HepG2 (cell line): Measurements from ENCODE around the gene OR2A5. TPM values are rescaled to one million over a fixed set of nuclear protein-coding genes. Genes with fewer than 3 reads are reported as not detected.

Experiments
- ATAC-seq: fragments of 200-7000 bp; cut with Tn5 transposase; 3 replicates; pipeline ENCODE4 v1.9.1; 2020; ENCODE audit warnings: mild to moderate bottlenecking, moderate library complexity
- BruUV-seq: library from RNA; stranded (reverse); fragments of 400-500 nt; replicated peaks from 2 replicates; lab custom pipeline; 2021; lab: Mats Ljungman, UMichigan
- CTCF ChIA-PET: fragments of 300-600 bp; formaldehyde crosslinking; extraction: SDS; loops from one replicate; lab custom pipeline; 2021; ENCODE audit warnings: low total read pairs, inconsistent platforms, low intra/inter-chr PET ratio; lab: Yijun Ruan, JAX
- POLR2A ChIA-PET: fragments of 350-600 bp; sonication (Branson Sonifier 250); formaldehyde crosslinking; loops from one replicate; lab custom pipeline; 2020; ENCODE audit warnings: antibody characterized with exemption, inconsistent platforms; lab: Yijun Ruan, JAX
- DNase-seq: peaks from one replicate; pipeline ENCODE4 v3.0.0-alpha.2; 2015; ENCODE audit warnings: low spot score
- FAIRE-seq: peaks from 3 replicates; lab custom pipeline; 2011; peaks lifted over from hg19 to GRCh38; lab: Jason Lieb, UNC
- H2AFZ ChIP-seq: one replicate; pipeline ENCODE4 v1.6.1; 2011; ENCODE audit warnings: low read length, inconsistent platforms
- H3K27ac ChIP-seq: fragments of 300-600 bp; 3 replicates; pipeline ENCODE4 v1.8.0; 2011; ENCODE audit warnings: mixed run types, mild to moderate bottlenecking, mixed read lengths, low read length, inconsistent platforms; ENCODE audit not compliant: insufficient read depth; ENCODE audit errors: extremely low read length
- H3K27me3 ChIP-seq, 2 experiments: fragments of 200-600 bp in 1 of 2; 2 replicates in 1 of 2; 3 replicates in 1 of 2; pipeline versions ENCODE4 v1.6.0 to v1.8.0; 2011; ENCODE audit warnings: low read length in 2 of 2, mild to moderate bottlenecking in 2 of 2, moderate library complexity in 2 of 2, inconsistent platforms in 1 of 2; ENCODE audit not compliant: insufficient read depth in 2 of 2, control insufficient read depth in 1 of 2
- H3K36me3 ChIP-seq, 2 experiments: fragments of 200-600 bp in 1 of 2; replicated peaks in 1 of 2; 2 replicates in 1 of 2; 3 replicates in 1 of 2; pipeline versions ENCODE4 v1.5.1 to v1.8.0; 2011; ENCODE audit warnings: low read length in 2 of 2, inconsistent platforms in 1 of 2; ENCODE audit not compliant: insufficient read depth in 2 of 2, control insufficient read depth in 1 of 2
- H3K4me1 ChIP-seq: 2 replicates; pipeline ENCODE4 v1.5.1; 2012; ENCODE audit warnings: low read length, inconsistent platforms; ENCODE audit not compliant: insufficient read depth
- H3K4me2 ChIP-seq: 2 replicates; pipeline ENCODE4 v1.6.0; 2011; ENCODE audit warnings: low read depth, low read length, inconsistent platforms
- H3K4me3 ChIP-seq, 3 experiments: fragments of 200-600 bp in 1 of 3; sonication (generic), shearing (Covaris generic) in 1 of 3; replicated peaks in 1 of 3; 2 replicates each; pipeline ENCODE4 v1.5.1; 2011 to 2016; ENCODE audit warnings: low read length in 3 of 3, inconsistent platforms in 2 of 3, low read depth in 2 of 3, mild to moderate bottlenecking in 2 of 3, control low read depth in 1 of 3, mixed read lengths in 1 of 3; ENCODE audit not compliant: insufficient read depth in 1 of 3
- H3K79me2 ChIP-seq: one replicate; pipeline ENCODE4 v1.6.1; 2011; ENCODE audit warnings: low read length, inconsistent platforms; ENCODE audit not compliant: insufficient read depth
- H3K9ac ChIP-seq: 2 replicates; pipeline ENCODE4 v1.6.0; 2011; ENCODE audit warnings: mild to moderate bottlenecking, low read depth, low read length, inconsistent platforms; ENCODE audit not compliant: insufficient read depth
- H3K9me3 ChIP-seq: 2 replicates; pipeline ENCODE4 v1.5.1; 2012; ENCODE audit warnings: mild to moderate bottlenecking, low read length
- H4K20me1 ChIP-seq: 2 replicates; pipeline ENCODE4 v1.6.0; 2011; ENCODE audit warnings: inconsistent platforms, mild to moderate bottlenecking, low read length, moderate library complexity; ENCODE audit not compliant: insufficient read depth
- ARNT ChIP-seq: fragments of 450-650 bp; IDR thresholded peaks from 2 replicates; pipeline ENCODE4 v1.6.1; 2017
- HOXA9 ChIP-seq: sonication (generic); formaldehyde crosslinking; IDR thresholded peaks from 2 replicates; pipeline ENCODE4 v1.8.1; 2022; ENCODE audit warnings: missing genetic modification reagents, mild to moderate bottlenecking, moderate library complexity, borderline replicate concordance
- JUND ChIP-seq: sonication (generic); formaldehyde crosslinking; IDR thresholded peaks from 2 replicates; pipeline ENCODE4 v1.8.0; 2022; ENCODE audit warnings: mild to moderate bottlenecking, missing genetic modification reagents
- POGZ ChIP-seq: sonication (generic); formaldehyde crosslinking; IDR thresholded peaks from 2 replicates; pipeline ENCODE4 v1.4.0; 2020; ENCODE audit warnings: mild to moderate bottlenecking, missing genetic modification reagents
- RAD21 ChIP-seq: fragments of 450-650 bp; formaldehyde crosslinking; IDR thresholded peaks from 2 replicates; pipeline ENCODE4 v1.5.0; 2020; ENCODE audit warnings: mild to moderate bottlenecking
- SMC3 ChIP-seq: IDR thresholded peaks from 2 replicates; pipeline ENCODE4 v1.6.1; 2011; ENCODE audit warnings: low read length, improper control_type of control experiment
- STAG1 ChIP-seq: sonication (generic); formaldehyde crosslinking; IDR thresholded peaks from 2 replicates; pipeline ENCODE4 v1.4.0; 2020; ENCODE audit warnings: missing genetic modification reagents
- ZNF280B ChIP-seq: sonication (generic); formaldehyde crosslinking; IDR thresholded peaks from 2 replicates; pipeline ENCODE4 v1.5.0; 2020; ENCODE audit warnings: missing genetic modification reagents, mild to moderate bottlenecking, borderline replicate concordance
- ZNF619 ChIP-seq: sonication (generic); formaldehyde crosslinking; IDR thresholded peaks from 2 replicates; pipeline ENCODE4 v1.4.0; 2020; ENCODE audit warnings: mild to moderate bottlenecking, missing genetic modification reagents
- WGBS: methylation state at CpG from one replicate; pipeline ENCODE4 v1.1.6; 2017; ENCODE audit warnings: low lambda C conversion rate; 5-methylcytosine and 5-hydroxymethylcytosine counted together
- in situ Hi-C: cut with HindIII; loops from 2 replicates; pipeline ENCODE4 v1.10.0; 2017; ENCODE audit warnings: low pct_unique_long_range_greater_than_20kb; ENCODE audit not compliant: extremely low pct_ligation_motif_present
- intact Hi-C: fragments of 100-400 bp; cut with micrococcal nuclease; formaldehyde crosslinking; loops from one replicate; pipeline ENCODE4 v1.10.0; 2022; ENCODE audit not compliant: unreplicated experiment
- polyA plus RNA-seq, 8 experiments: library from polyadenylated mRNA; depleted of rRNA in 3 of 8; stranded (reverse) in 7 of 8; unstranded in 1 of 8; fragments of >200 nt; fragmentation: Illumina TruSeq in 4 of 8; extraction: Trizol in 4 of 8; gene quantifications; 2 replicates each; pipeline versions ENCODE4 v1.2.1 to v1.2.3, GENCODE V29; 2011 to 2016; ENCODE audit warnings: low read depth in 4 of 8, missing spikeins in 1 of 8, mixed read lengths in 1 of 8; ENCODE audit not compliant: insufficient read depth in 1 of 8
- total RNA-seq, 5 experiments: library from RNA; depleted of rRNA; stranded (reverse); fragments of >200 nt; fragmentation: Illumina TruSeq; extraction: Trizol; gene quantifications; 2 replicates each; pipeline ENCODE4 v1.2.3, GENCODE V29; 2016; ENCODE audit warnings: low read depth in 1 of 5
- TF ChIP-seq, protein P1 (sequence below): sonication (generic); formaldehyde crosslinking; IDR thresholded peaks from 2 replicates; pipeline ENCODE4 v1.5.0; 2020; ENCODE audit warnings: mild to moderate bottlenecking, missing genetic modification reagents, moderate library complexity

The OR2A5 gene
- total and polyA plus RNA-seq, 2 of the 13 experiments (the other 11 are each of a cell fraction or from before 2014, with no cell fraction given): not detected

DNA sequence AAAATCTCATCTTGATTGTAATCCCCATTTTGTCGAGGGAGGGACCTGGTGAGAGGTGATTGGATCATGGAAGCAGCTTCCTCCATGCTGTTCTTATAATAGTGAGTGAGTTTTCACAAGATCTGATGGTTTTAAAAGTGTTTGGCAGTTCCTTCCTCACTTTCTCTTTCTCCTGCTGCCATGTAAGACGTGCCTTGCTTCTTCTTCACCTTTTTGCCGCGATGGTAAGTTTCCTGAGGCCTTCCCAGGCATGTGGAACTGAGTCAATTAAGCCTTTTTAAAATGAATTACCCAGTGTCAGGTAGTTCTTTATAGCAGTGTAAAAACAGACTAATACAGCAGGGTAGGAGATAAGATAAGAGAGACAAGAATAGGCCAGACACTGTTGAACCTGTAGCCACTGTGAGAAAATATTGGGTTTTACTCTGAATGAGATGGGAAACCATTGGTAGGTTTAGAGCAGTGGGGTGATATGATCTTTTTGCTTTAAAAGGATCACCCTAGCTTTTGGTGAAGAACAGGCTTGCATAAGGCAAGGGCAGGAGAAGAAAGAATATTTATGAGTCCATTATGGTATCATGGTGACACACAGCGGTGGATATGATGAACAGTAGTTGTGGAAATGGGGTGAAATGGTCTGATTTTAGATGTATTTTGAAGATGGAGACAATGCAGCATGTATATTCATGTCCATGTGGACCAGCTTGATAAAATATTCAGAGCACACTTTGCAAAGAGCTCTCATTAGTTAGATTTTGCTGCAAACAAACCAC is 37.1 kb upstream of the OR2A5 start:
- ChIA-PET POLR2A (interaction anchor here (0.6 to 1.7 kb wide), 2 partner anchors 110 to 129 kb away, joined by 3 to 6 read pairs; partner anchors contain the start of gene TCAF1), CTCF (interaction anchor here (1.1 kb wide), 1 partner anchor 119 kb away, joined by 4 read pairs; no protein-coding TSS in a partner anchor)
- intact Hi-C loops (loop anchor here (1.0 to 5.0 kb wide), 3 partner anchors 34 to 119 kb away; partner anchors contain the start of gene TCAF1), in situ Hi-C loops (no loop called here)
- H3K27ac ChIP-seq: no peak overlapping the region
- no peaks in the 10 kb centered on the region for H3K79me2 ChIP-seq
- H3K4me3 ChIP-seq: no peak overlapping the region
- H2AFZ ChIP-seq: no peak overlapping the region
- no peak overlapping the region for H3K4me2 ChIP-seq
- no TSS peak for BruUV-seq
- H3K9ac ChIP-seq: no peak overlapping the region
- no peak for FAIRE-seq
- peak; percentile 93 for ATAC-seq
- no peaks in the 10 kb centered on the region for H3K27me3 ChIP-seq
- H3K4me1 ChIP-seq: peaks cover 10% of the 10 kb centered on the region
- H3K9me3 ChIP-seq: peaks cover 18% of the 10 kb centered on the region; the same call in 1 of the 2 replicates
- DNase-seq: peak; percentile 51
- no peaks in the 10 kb centered on the region for H3K36me3 ChIP-seq
- TF ChIP-seq SMC3 (peak; percentile 76; the same call in 1 of the 2 replicates), POGZ (CRISPR knock-in tag) (no peak), HOXA9 (0 out of 2 replicates have a peak, but pooled peaks have one; percentile 34), ZNF280B (CRISPR knock-in tag) (no peak), JUND (CRISPR knock-in tag) (no peak), RAD21 (CRISPR knock-in tag) (peak; percentile 57), ARNT (no peak), STAG1 (CRISPR knock-in tag) (peak; percentile 93), ZNF619 (CRISPR knock-in tag) (no peak)
- TF ChIP-seq, protein P1, sequence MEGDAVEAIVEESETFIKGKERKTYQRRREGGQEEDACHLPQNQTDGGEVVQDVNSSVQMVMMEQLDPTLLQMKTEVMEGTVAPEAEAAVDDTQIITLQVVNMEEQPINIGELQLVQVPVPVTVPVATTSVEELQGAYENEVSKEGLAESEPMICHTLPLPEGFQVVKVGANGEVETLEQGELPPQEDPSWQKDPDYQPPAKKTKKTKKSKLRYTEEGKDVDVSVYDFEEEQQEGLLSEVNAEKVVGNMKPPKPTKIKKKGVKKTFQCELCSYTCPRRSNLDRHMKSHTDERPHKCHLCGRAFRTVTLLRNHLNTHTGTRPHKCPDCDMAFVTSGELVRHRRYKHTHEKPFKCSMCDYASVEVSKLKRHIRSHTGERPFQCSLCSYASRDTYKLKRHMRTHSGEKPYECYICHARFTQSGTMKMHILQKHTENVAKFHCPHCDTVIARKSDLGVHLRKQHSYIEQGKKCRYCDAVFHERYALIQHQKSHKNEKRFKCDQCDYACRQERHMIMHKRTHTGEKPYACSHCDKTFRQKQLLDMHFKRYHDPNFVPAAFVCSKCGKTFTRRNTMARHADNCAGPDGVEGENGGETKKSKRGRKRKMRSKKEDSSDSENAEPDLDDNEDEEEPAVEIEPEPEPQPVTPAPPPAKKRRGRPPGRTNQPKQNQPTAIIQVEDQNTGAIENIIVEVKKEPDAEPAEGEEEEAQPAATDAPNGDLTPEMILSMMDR: peak; percentile 81
- H4K20me1 ChIP-seq: no peaks in the 10 kb centered on the region
- WGBS: 40% methylated on average over 5 of the region's 5 CpGs
